Tibial artery (tissue), 4 donors: Measurements from ENCODE around the gene DGCR6.
"Not testable (repeated sequence)": the region's sequence is repeated elsewhere in the genome, so short reads cannot be mapped to it uniquely, and the experiment has no call there.

ENCODE experiments used
- DNase-seq, 2 donors: peaks; one replicate each; pipeline ENCODE4 v3.0.0-alpha.2; 2019
- H3K27ac ChIP-seq, 2 donors: fragments of 200-600 bp; sonication (generic) in 1 of 2; 1 replicate in 1 of 2; 2 replicates in 1 of 2; pipeline ENCODE4 v1.5.1; 2018 to 2019; ENCODE audit warnings: mild to moderate bottlenecking in 1 of 2
- H3K27me3 ChIP-seq, 2 donors: fragments of 200-600 bp; sonication (generic) in 1 of 2; one replicate each; pipeline versions ENCODE4 v1.5.1 to v1.6.0; 2016 to 2019
- H3K36me3 ChIP-seq, 3 donors: fragments of 200-600 bp; sonication (generic) in 2 of 3; one replicate each; pipeline ENCODE4 v1.5.1; 2016 to 2019; ENCODE audit warnings: mild to moderate bottlenecking in 2 of 3
- H3K4me1 ChIP-seq, 4 donors: fragments of 200-600 bp; sonication (generic) in 2 of 4; 1 replicate in 3 of 4; 2 replicates in 1 of 4; pipeline ENCODE4 v1.5.1; 2016 to 2019
- H3K4me3 ChIP-seq, 2 donors: fragments of 200-600 bp; sonication (generic) in 1 of 2; 1 replicate in 1 of 2; 2 replicates in 1 of 2; pipeline ENCODE4 v1.5.1; 2018 to 2019; ENCODE audit warnings: mild to moderate bottlenecking in 2 of 2
- H3K9me3 ChIP-seq, 3 donors: fragments of 200-600 bp; sonication (generic) in 1 of 3; one replicate each; pipeline ENCODE4 v1.5.1; 2016 to 2019
- intact Hi-C: fragments of 100-400 bp; cut with DNase I; formaldehyde crosslinking; loops from one replicate; pipeline ENCODE4 v1.15.0; 2023; ENCODE audit warnings: low total_unique reads
- TF ChIP-seq, protein P1 (sequence below), 2 experiments: fragments of 200-600 bp in 1 of 2; fragments of 450-650 bp in 1 of 2; IDR thresholded peaks; one replicate each; pipeline ENCODE4 v1.5.1; 2017 to 2019; ENCODE audit warnings: antibody characterized with exemption in 2 of 2, mild to moderate bottlenecking in 1 of 2, moderate library complexity in 1 of 2

Gene DGCR6

DNA sequence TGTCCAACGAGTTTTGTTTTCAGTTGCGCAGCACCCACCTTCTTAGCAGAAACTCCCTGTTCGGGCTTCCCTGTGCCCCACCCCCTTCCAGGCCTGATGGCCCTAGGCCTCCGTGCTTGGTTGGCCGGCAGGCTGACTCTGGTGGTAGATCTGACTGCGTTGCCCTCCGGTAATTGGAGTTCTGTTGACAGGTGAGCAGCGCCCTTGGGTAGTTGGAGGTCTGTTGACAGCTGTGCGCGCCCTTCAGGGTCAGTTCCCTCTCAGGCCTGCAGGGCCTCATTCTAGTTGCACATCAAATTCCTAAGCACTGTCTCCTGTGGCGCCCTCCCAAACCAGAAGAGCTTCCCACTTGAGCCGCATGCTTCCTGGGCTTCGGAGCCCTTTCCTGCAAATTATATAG is 776 bp downstream of the DGCR6 start:
- Histone ChIP-seq H3K4me1 (no peaks in the 10 kb centered on the region), H3K4me3 (no peak overlapping the region), H3K36me3 (no peaks in the 10 kb centered on the region), H3K27ac (no peak overlapping the region), H3K27me3 (no peaks in the 10 kb centered on the region), H3K9me3 (no peaks in the 10 kb centered on the region)
- no peak for DNase-seq
- TF ChIP-seq, protein P1, sequence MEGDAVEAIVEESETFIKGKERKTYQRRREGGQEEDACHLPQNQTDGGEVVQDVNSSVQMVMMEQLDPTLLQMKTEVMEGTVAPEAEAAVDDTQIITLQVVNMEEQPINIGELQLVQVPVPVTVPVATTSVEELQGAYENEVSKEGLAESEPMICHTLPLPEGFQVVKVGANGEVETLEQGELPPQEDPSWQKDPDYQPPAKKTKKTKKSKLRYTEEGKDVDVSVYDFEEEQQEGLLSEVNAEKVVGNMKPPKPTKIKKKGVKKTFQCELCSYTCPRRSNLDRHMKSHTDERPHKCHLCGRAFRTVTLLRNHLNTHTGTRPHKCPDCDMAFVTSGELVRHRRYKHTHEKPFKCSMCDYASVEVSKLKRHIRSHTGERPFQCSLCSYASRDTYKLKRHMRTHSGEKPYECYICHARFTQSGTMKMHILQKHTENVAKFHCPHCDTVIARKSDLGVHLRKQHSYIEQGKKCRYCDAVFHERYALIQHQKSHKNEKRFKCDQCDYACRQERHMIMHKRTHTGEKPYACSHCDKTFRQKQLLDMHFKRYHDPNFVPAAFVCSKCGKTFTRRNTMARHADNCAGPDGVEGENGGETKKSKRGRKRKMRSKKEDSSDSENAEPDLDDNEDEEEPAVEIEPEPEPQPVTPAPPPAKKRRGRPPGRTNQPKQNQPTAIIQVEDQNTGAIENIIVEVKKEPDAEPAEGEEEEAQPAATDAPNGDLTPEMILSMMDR (IDR thresholded peaks at IDR 0.05), result no peak
- intact Hi-C loops, result no loop called here

DNA sequence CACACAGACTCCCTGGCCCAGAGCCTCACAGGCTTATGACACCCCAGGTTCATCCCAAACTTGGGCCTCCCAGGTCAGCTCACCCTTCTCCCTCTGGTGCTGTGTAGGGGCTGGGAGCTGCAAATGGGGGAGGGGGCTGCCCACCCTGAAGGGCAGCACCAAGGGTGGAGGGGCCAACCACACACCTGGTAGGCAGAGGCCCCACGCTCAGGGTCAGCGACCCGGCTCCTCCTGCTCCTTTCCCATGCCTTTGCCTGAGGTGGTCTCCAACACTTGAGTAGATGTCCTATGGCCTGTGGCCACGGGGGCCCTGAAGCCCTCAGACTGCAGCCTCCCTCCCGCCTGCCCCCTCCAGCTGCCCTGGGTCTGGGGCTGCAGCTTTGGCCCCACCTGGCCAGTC is 3.4 kb downstream of the DGCR6 start:
- intact Hi-C loops, result no loop called here
- Histone ChIP-seq H3K36me3 (no peaks in the 10 kb centered on the region), H3K4me3 (no peak overlapping the region), H3K4me1 (no peaks in the 10 kb centered on the region), H3K27ac (no peak overlapping the region), H3K9me3 (no peaks in the 10 kb centered on the region), H3K27me3 (no peaks in the 10 kb centered on the region)
- TF ChIP-seq, protein P1 (IDR thresholded peaks at IDR 0.05), result no peak
- DNase-seq, result no peak

- DNase-seq, H3K4me3 ChIP-seq, H3K36me3 ChIP-seq, H3K9me3 ChIP-seq, H3K27ac ChIP-seq, H3K27me3 ChIP-seq, intact Hi-C loops, H3K4me1 ChIP-seq: not testable (repeated sequence)
Measured at GRCh38 chr22:18911535-18911934, 5.4 kb downstream of the DGCR6 start.

GRCh38 chr22:18912264-18912946 is 6.3 kb downstream of the DGCR6 start:
- DNase-seq, H3K27ac ChIP-seq, H3K4me1 ChIP-seq, H3K4me3 ChIP-seq, intact Hi-C loops, H3K27me3 ChIP-seq, H3K9me3 ChIP-seq, H3K36me3 ChIP-seq: not testable (repeated sequence)

DNA sequence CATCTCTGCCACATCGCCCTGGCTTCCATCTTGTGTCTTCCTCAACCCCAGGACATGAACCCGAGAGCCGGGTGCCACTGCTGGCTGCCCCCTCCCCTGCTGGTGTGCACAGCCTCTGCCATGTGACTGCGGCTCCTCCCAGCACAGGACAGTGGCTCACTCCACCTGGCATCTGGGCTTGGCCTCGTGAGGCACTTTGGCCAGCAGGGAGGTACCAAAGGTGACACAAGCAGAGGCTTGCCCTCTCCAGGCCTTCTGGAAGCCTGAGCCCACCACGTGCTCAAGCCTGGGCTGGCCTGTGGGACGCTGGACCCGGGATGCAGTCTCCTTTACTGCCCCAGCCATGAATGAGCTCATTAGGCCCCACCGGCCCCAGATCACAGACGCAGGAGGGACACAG is 8.4 kb downstream of the DGCR6 start:
- DNase-seq, H3K27me3 ChIP-seq, H3K4me3 ChIP-seq, H3K4me1 ChIP-seq, intact Hi-C loops, H3K36me3 ChIP-seq, H3K27ac ChIP-seq, H3K9me3 ChIP-seq: not testable (repeated sequence)

GRCh38 chr22:18915550-18915949 is 9.4 kb downstream of the DGCR6 start:
- H3K36me3 ChIP-seq, DNase-seq, intact Hi-C loops, H3K9me3 ChIP-seq, H3K4me1 ChIP-seq, H3K27me3 ChIP-seq, H3K4me3 ChIP-seq, H3K27ac ChIP-seq: not testable (repeated sequence)

DNA sequence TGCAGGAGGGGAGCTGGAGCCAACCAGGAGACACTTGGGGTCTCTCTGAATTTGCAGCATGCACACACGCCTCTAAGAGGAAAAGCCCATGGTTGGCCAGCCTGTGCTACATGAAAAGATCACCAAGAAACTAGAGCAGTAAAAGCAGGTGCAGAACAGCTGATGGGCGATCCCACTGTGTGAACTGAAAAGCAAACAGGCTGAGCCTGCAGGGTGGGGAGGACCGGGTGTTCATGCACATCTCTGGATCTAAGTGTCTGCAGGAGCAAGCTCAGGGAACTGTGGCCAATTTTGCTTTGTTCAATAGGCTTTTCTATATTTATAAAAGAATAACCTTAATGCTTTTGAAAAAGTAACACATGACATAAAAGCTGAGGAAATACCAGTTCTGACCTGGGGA is 11.7 kb downstream of the DGCR6 start:
- DNase-seq, H3K36me3 ChIP-seq, intact Hi-C loops, H3K9me3 ChIP-seq, H3K4me1 ChIP-seq, H3K27me3 ChIP-seq, H3K4me3 ChIP-seq, H3K27ac ChIP-seq: not testable (repeated sequence)

GRCh38 chr22:18920257-18920902 is 14.3 kb downstream of the DGCR6 start:
- H3K36me3 ChIP-seq, H3K4me3 ChIP-seq, H3K27me3 ChIP-seq, DNase-seq, H3K27ac ChIP-seq, intact Hi-C loops, H3K4me1 ChIP-seq, H3K9me3 ChIP-seq: not testable (repeated sequence)
